Measurements from ENCODE around the gene LCTL.

Gene LCTL

GRCh38 chr15:66498501-66499386, 67.1 kb downstream of the LCTL start:
- peak; percentile 62 for DNase-seq
